Rectal smooth muscle tissue (tissue), 1 donor: ENCODE results near the gene KRTAP4-1.
"Not testable (repeated sequence)": the region's sequence is repeated elsewhere in the genome, so short reads cannot be mapped to it uniquely, and the experiment has no call there.

Experiments
- H3K27ac ChIP-seq: one replicate; pipeline ENCODE4 v1.7.0; 2013; ENCODE audit warnings: low read depth, low read length, inconsistent platforms
- H3K27me3 ChIP-seq: one replicate; pipeline ENCODE4 v1.7.0; 2013; ENCODE audit warnings: low read length; ENCODE audit not compliant: control insufficient read depth, insufficient read depth
- H3K36me3 ChIP-seq: one replicate; pipeline ENCODE4 v1.7.0; 2013; ENCODE audit warnings: low read length; ENCODE audit not compliant: control insufficient read depth, insufficient read depth
- H3K4me1 ChIP-seq: one replicate; pipeline ENCODE4 v1.7.0; 2013; ENCODE audit warnings: low read length; ENCODE audit not compliant: control insufficient read depth, insufficient read depth
- H3K4me3 ChIP-seq: one replicate; pipeline ENCODE4 v1.7.0; 2013; ENCODE audit warnings: low read length
- H3K9ac ChIP-seq: one replicate; pipeline ENCODE4 v1.7.0; 2013; ENCODE audit warnings: low read length

KRTAP4-1 gene

DNA sequence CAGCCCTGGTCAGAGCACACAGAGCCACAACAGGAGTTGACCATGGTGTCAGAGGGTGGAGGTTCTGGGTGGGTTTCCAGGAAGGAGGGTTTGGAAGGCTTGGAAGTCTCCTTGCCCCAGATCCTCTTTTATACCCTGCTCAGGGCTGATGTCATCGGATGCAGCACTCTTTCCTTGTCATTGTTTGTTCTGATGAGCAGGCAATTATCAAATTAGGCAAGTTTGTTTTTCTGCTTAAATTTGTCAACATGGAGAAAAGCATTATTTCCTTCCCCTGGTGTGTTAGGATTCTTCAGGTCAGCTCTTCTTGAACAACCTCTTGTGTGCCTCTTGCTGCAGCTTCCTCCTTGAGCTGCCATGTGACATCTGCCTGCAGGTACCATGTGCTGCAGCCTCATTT is 24.1 kb downstream of the KRTAP4-1 start, which contains the start of gene KRTAP4-4:
Gene KRTAP4-4, minus strand, starts transcription at position 101 of the 400 bp plus-strand sequence. Its CDS starts 57 bp downstream, at position 44.
- Histone ChIP-seq H3K4me3 (no peak within 1 kb of the TSS), H3K9ac (no peak within 1 kb of the TSS), H3K27ac (no peak within 1 kb of the TSS), H3K27me3 (no peaks in the 10 kb centered on the region), H3K36me3 (no peaks in the 10 kb centered on the region), H3K4me1 (no peaks in the 10 kb centered on the region)

- H3K4me1 ChIP-seq, H3K27me3 ChIP-seq, H3K4me3 ChIP-seq: not testable (repeated sequence)
Measured at GRCh38 chr17:41160190-41160589, 24.5 kb downstream of the KRTAP4-1 start.

GRCh38 chr17:41153856-41154255 is 30.9 kb downstream of the KRTAP4-1 start:
- H3K36me3 ChIP-seq = no peaks in the 10 kb centered on the region
- no peaks in the 10 kb centered on the region for H3K27me3 ChIP-seq
- H3K4me3 ChIP-seq = no peak overlapping the region
- H3K4me1 ChIP-seq = no peaks in the 10 kb centered on the region
- no peak overlapping the region for H3K27ac ChIP-seq
- H3K9ac ChIP-seq = no peak overlapping the region

More at GRCh38 chr17:41160190-41160589, 24.5 kb downstream of the KRTAP4-1 start:
- not testable (repeated sequence) for H3K9ac ChIP-seq, H3K27ac ChIP-seq, H3K36me3 ChIP-seq

DNA sequence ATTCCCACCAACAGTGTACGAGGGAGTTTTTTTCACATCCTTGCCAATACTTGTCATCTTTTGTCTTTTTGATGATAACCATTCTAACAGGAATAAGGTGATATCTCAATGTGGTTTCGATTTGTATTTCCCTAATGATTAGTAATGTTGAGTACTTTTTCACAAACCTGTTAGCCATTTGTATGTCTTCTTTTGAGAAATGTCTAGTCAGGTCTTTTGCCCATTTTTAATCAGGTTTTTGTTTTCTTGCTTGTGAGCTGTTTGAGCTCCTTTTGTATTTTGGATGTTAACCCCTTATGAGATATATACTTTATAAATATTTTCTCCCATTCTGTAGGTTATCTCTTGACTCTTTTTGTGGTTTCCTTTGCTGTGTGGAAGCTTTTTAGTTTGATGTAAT is 33.2 kb downstream of the KRTAP4-1 start:
- no peaks in the 10 kb centered on the region for H3K27me3 ChIP-seq

DNA sequence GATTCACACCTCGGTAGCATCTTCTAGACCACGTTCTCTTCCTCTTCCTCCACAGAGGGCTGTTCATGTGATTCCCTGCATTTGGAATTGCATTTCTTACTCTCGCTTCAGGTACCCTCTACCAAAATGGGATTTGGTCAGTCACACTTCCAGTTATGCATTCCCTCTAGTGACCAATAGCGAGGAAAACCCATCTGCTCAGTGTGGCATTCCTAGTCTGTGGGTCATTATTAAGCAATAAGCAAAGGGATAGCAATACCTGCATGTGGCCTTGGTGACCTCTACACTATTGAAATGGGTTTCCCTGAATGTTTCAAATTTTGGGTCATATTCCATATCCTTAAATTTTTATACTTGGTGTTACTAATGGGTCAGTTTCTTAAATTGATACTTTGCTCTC is 34.7 kb downstream of the KRTAP4-1 start:
- no peaks in the 10 kb centered on the region for H3K27me3 ChIP-seq
- H3K4me1 ChIP-seq = no peaks in the 10 kb centered on the region
- no peak overlapping the region for H3K4me3 ChIP-seq
- H3K36me3 ChIP-seq = no peaks in the 10 kb centered on the region
- no peak overlapping the region for H3K27ac ChIP-seq
- H3K9ac ChIP-seq = no peak overlapping the region

More for the DNA sequence above, 33.2 kb downstream of the KRTAP4-1 start:
- no peak overlapping the region for H3K4me3 ChIP-seq
- H3K27ac ChIP-seq = no peak overlapping the region
- no peaks in the 10 kb centered on the region for H3K4me1 ChIP-seq
- H3K36me3 ChIP-seq = no peaks in the 10 kb centered on the region
- no peak overlapping the region for H3K9ac ChIP-seq

DNA sequence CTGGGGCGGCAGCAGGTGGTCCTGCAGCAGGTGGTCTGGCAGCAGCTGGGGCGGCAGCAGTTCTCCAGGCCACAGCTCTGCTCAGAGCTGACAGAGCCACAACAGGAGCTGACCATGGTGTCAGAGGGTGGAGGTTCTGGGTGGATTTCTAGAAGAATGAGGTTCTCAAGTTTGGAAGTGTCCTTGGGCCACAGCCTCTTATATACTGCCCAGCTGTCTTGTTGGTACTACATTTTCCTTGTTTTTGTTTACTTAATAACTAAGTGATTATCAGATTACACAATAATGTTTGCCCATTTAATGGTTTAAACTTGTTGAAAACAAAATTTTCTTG is 35.1 kb downstream of the KRTAP4-1 start, which contains the start of gene KRTAP4-5:
Gene KRTAP4-5, minus strand, starts transcription at position 174 of the 334 bp plus-strand sequence. Its CDS starts 58 bp downstream, at position 116.
- no peaks in the 10 kb centered on the region for H3K27me3 ChIP-seq
- H3K4me1 ChIP-seq = no peaks in the 10 kb centered on the region
- H3K27ac ChIP-seq = no peak within 1 kb of the TSS
- no peak within 1 kb of the TSS for H3K9ac ChIP-seq
- H3K4me3 ChIP-seq = no peak within 1 kb of the TSS
- H3K36me3 ChIP-seq = no peaks in the 10 kb centered on the region

- H3K27me3 ChIP-seq, H3K4me1 ChIP-seq, H3K9ac ChIP-seq, H3K27ac ChIP-seq, H3K4me3 ChIP-seq, H3K36me3 ChIP-seq: not testable (repeated sequence)
Measured at GRCh38 chr17:41148971-41149651, 35.6 kb downstream of the KRTAP4-1 start.

DNA sequence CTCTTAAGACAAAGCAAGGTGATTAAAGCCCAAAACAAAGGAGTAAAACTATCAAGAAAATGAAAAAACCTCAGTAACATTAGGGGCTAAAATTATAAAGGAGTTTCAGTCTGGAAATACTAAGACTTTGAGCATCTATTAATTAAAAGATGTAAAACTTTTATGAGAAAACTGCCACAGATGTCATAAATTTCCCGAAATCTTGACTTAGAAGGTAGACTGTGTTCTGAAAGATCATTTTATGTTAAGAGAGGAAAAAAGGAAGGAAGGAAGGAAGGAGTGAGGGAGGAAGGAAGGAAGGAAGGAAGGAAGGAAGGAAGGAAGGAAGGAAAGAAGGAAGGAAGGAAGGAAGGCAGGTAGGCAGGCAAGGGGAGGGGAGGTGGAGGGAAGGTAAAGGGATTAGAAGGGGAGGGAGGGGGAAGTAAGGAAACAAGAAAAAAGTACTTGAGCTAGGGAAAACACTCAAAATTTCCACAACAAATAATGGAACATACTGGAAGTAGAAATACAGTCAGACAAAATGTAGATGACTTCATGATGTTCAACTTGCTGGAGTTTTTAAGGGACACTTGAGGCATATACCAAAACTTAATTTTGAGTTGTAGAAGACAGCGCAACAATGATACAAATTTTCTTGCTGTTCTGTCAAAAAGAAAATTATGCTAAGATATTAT is 37.0 kb downstream of the KRTAP4-1 start:
- Histone ChIP-seq H3K4me3 (no peak overlapping the region), H3K4me1 (no peaks in the 10 kb centered on the region), H3K27ac (no peak overlapping the region), H3K9ac (no peak overlapping the region), H3K27me3 (no peaks in the 10 kb centered on the region), H3K36me3 (no peaks in the 10 kb centered on the region)

DNA sequence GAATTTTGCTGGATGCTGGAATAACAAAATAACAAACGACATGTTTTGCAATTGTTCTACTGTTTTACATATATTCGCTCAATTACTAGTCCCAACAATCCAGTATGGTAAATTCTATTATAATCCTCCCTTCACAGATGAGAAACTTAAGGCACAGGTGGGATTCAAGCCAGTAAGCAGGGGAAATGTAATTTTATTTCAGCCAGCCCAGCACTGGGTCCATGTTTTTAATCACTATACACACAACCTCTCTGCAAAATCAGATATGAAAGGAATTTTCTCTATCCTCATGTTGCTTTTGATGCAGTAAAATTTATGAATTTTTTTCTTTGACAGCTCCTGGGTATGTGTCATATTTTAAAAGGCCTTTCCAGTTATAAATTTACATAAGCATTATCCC is 39.5 kb downstream of the KRTAP4-1 start:
- H3K27me3 ChIP-seq = no peaks in the 10 kb centered on the region
- no peak overlapping the region for H3K4me3 ChIP-seq
- no peak overlapping the region for H3K27ac ChIP-seq
- no peaks in the 10 kb centered on the region for H3K36me3 ChIP-seq
- no peak overlapping the region for H3K9ac ChIP-seq
- H3K4me1 ChIP-seq = no peaks in the 10 kb centered on the region

DNA sequence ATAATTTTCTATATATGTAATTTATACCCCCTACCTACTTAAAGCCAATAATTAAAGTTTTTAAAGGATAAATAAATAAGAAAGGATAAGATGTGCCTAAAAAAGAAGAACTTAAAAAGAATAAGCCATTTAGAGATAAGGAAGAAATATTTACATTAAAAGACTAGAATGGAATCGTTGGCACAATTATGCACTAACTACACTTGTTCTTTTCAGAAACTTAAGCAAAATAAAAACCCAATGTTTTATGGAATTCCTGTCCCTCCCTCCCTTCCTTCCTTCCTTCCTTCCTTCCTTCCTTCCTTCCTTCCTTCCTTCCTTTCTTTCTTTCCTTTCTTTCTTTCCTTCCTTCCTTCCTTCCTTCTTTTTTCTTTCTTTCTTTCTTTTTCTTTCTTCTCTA is 39.9 kb downstream of the KRTAP4-1 start:
- Histone ChIP-seq H3K27ac (no peak overlapping the region), H3K4me3 (no peak overlapping the region), H3K36me3 (no peaks in the 10 kb centered on the region), H3K4me1 (no peaks in the 10 kb centered on the region), H3K9ac (no peak overlapping the region), H3K27me3 (no peaks in the 10 kb centered on the region)

- Histone ChIP-seq H3K4me1 (no peaks in the 10 kb centered on the region), H3K36me3 (no peaks in the 10 kb centered on the region), H3K9ac (no peak overlapping the region), H3K27me3 (no peaks in the 10 kb centered on the region), H3K4me3 (no peak overlapping the region), H3K27ac (no peak overlapping the region)
Measured at GRCh38 chr17:41141361-41141760, 43.4 kb downstream of the KRTAP4-1 start.

DNA sequence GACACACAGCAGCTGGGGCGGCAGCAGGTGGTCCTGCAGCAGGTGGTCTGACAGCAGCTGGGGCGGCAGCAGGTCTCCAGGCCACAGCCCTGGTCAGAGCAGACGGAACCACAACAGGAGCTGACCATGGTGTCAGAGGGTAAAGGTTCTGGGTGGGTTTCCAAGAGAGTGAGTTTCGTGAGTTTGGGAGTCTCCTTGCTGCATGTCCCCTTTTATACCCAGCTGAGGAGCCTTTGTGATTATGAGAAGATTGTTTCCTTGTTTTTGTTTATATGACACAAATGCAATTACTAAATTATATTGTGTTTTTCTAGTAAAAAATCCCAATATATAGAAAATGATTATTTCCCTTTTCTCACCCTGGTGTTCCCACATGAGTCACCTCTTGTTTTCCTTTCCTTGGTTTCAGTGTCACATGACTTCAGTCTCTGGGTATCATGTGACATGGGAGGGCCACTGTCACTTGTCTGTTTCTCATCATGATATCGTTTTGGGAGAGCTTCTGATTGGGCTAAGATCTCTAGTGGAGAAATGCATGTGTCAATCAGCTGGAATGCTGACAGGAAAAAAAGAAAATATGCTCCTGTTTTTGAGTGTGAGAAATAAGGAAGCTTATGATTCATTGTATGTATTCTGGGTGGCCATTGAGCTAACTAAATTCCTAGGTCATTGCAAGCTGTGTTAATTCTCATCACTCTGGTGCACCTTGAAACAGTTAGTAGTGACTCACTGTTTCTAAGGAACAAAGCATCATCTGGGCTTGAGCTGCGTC is 44.2 kb downstream of the KRTAP4-1 start, which contains the start of gene KRTAP4-6:
Gene KRTAP4-6, minus strand, starts transcription at position 185 of the 772 bp plus-strand sequence. Its CDS starts 57 bp downstream, at position 128.
- no peaks in the 10 kb centered on the region for H3K4me1 ChIP-seq
- H3K36me3 ChIP-seq = no peaks in the 10 kb centered on the region
- H3K27me3 ChIP-seq = no peaks in the 10 kb centered on the region
- no peak within 1 kb of the TSS for H3K27ac ChIP-seq
- H3K9ac ChIP-seq = no peak within 1 kb of the TSS
- no peak within 1 kb of the TSS for H3K4me3 ChIP-seq
